CD4-positive, alpha-beta T cell treated with Interleukin-17A for 4 hours (primary cell): ENCODE data around the gene PIEZO2.
"Not testable (repeated sequence)": the region's sequence is repeated elsewhere in the genome, so short reads cannot be mapped to it uniquely, and the experiment has no call there.

Experiments
- DNase-seq: peaks from one replicate; pipeline ENCODE4 v3.0.0-alpha.2; 2020; ENCODE audit warnings: mixed read lengths

PIEZO2 gene

GRCh38 chr18:11148680-11149440, 509 bp downstream of the PIEZO2 start:
- no peak for DNase-seq

GRCh38 chr18:11147962-11148679, 1.2 kb downstream of the PIEZO2 start:
- DNase-seq: no peak

- no peak for DNase-seq
Observed at GRCh38 chr18:11147371-11147951, 1.9 kb downstream of the PIEZO2 start.

- no peak for DNase-seq
Observed at GRCh38 chr18:11146947-11147345, 2.4 kb downstream of the PIEZO2 start.

GRCh38 chr18:11146238-11146946, 3.0 kb downstream of the PIEZO2 start:
- no peak for DNase-seq

GRCh38 chr18:11145413-11146191, 3.8 kb downstream of the PIEZO2 start:
- DNase-seq: no peak

GRCh38 chr18:11137400-11137799, 12.0 kb downstream of the PIEZO2 start:
- DNase-seq: no peak

GRCh38 chr18:11136241-11136640, 13.1 kb downstream of the PIEZO2 start:
- DNase-seq: no peak

- DNase-seq: no peak
Observed at GRCh38 chr18:11134940-11135339, 14.4 kb downstream of the PIEZO2 start.

GRCh38 chr18:11129059-11129458, 20.3 kb downstream of the PIEZO2 start:
- not testable (repeated sequence) for DNase-seq

GRCh38 chr18:11125492-11126315, 23.7 kb downstream of the PIEZO2 start:
- DNase-seq: no peak

GRCh38 chr18:11124054-11124453, 25.3 kb downstream of the PIEZO2 start:
- no peak for DNase-seq

- no peak for DNase-seq
Observed at GRCh38 chr18:11121443-11121849, 27.9 kb downstream of the PIEZO2 start.

- DNase-seq: no peak
Observed at GRCh38 chr18:11119959-11120587, 29.3 kb downstream of the PIEZO2 start.

- DNase-seq: no peak
Observed at GRCh38 chr18:11119550-11119949, 29.8 kb downstream of the PIEZO2 start.

- DNase-seq: no peak
Observed at GRCh38 chr18:11118051-11118766, 31.2 kb downstream of the PIEZO2 start.

GRCh38 chr18:11115276-11115675, 34.1 kb downstream of the PIEZO2 start:
- DNase-seq: no peak

- DNase-seq: no peak
Observed at GRCh38 chr18:11114653-11115052, 34.7 kb downstream of the PIEZO2 start.

- DNase-seq: no peak
Observed at GRCh38 chr18:11113937-11114336, 35.4 kb downstream of the PIEZO2 start.

- DNase-seq: no peak
Observed at GRCh38 chr18:11113046-11113548, 36.3 kb downstream of the PIEZO2 start.
